CD14-positive monocyte (primary cell): Measurements from ENCODE around the gene SPANXA2. TPM values are rescaled to one million over a fixed set of nuclear protein-coding genes. Genes with fewer than 3 reads are reported as not detected.

Experiments
- DNase-seq, 3 donors: peaks; one replicate each; pipeline ENCODE4 v3.0.0-alpha.2; 2011 to 2022
- H2AFZ ChIP-seq: 2 replicates; pipeline ENCODE4 v1.6.0; 2012; ENCODE audit warnings: mild to moderate bottlenecking, low read depth, low read length, inconsistent platforms; ENCODE audit not compliant: insufficient read depth, poor library complexity, severe bottlenecking
- H3K27ac ChIP-seq, 2 donors: 1 replicate in 1 of 2; 2 replicates in 1 of 2; pipeline ENCODE4 v1.5.1; 2012 to 2013; ENCODE audit warnings: low read length in 2 of 2, control low read depth in 1 of 2, inconsistent platforms in 1 of 2, low read depth in 1 of 2, mild to moderate bottlenecking in 1 of 2
- H3K27me3 ChIP-seq, 2 donors: one replicate each; pipeline versions ENCODE4 v1.6.0 to v1.6.1; 2011 to 2013; ENCODE audit warnings: low read length in 2 of 2; ENCODE audit not compliant: control insufficient read depth in 2 of 2, insufficient read depth in 2 of 2
- H3K36me3 ChIP-seq, 2 donors: replicated peaks in 1 of 2; 1 replicate in 1 of 2; 2 replicates in 1 of 2; pipeline versions ENCODE4 v1.5.1 to v1.6.1; 2012 to 2013; ENCODE audit warnings: low read length in 2 of 2, control low read depth in 1 of 2, inconsistent platforms in 1 of 2, mild to moderate bottlenecking in 1 of 2; ENCODE audit not compliant: insufficient read depth in 2 of 2, control insufficient read depth in 1 of 2
- H3K4me1 ChIP-seq, 2 donors: 1 replicate in 1 of 2; 2 replicates in 1 of 2; pipeline versions ENCODE4 v1.5.1 to v1.6.1; 2012 to 2013; ENCODE audit warnings: low read length in 2 of 2, control low read depth in 1 of 2, inconsistent platforms in 1 of 2, mild to moderate bottlenecking in 1 of 2, moderate library complexity in 1 of 2; ENCODE audit not compliant: insufficient read depth in 2 of 2, control insufficient read depth in 1 of 2
- H3K4me2 ChIP-seq: replicated peaks from 2 replicates; pipeline ENCODE3; 2012; ENCODE audit warnings: low read length, moderate library complexity, mild to moderate bottlenecking; ENCODE audit not compliant: poor library complexity, severe bottlenecking; ENCODE audit errors: extremely low read depth
- H3K4me3 ChIP-seq, 3 experiments: fragments of 200-600 bp in 1 of 3; sonication (generic) in 1 of 3; replicated peaks in 1 of 3; 1 replicate in 2 of 3; 2 replicates in 1 of 3; pipeline ENCODE4 v1.5.1; 2011 to 2013; ENCODE audit warnings: low read length in 3 of 3, mild to moderate bottlenecking in 3 of 3, control low read depth in 2 of 3, low read depth in 2 of 3, inconsistent platforms in 1 of 3, moderate library complexity in 1 of 3
- H3K79me2 ChIP-seq: 2 replicates; pipeline ENCODE4 v1.6.0; 2012; ENCODE audit warnings: mild to moderate bottlenecking, control low read depth, inconsistent platforms, low read length, moderate library complexity; ENCODE audit not compliant: insufficient read depth
- H3K9ac ChIP-seq: 2 replicates; pipeline ENCODE4 v1.6.0; 2017; ENCODE audit warnings: low read length, mild to moderate bottlenecking; ENCODE audit not compliant: insufficient read depth, poor library complexity, severe bottlenecking
- H3K9me3 ChIP-seq, 2 donors: replicated peaks in 1 of 2; 1 replicate in 1 of 2; 2 replicates in 1 of 2; pipeline versions ENCODE4 v1.5.1 to v1.6.1; 2012 to 2013; ENCODE audit warnings: low read length in 2 of 2, control low read depth in 1 of 2; ENCODE audit not compliant: control insufficient read depth in 1 of 2, insufficient read depth in 1 of 2
- H4K20me1 ChIP-seq: 2 replicates; pipeline ENCODE4 v1.6.0; 2012; ENCODE audit warnings: mild to moderate bottlenecking, low read length, control low read depth, moderate library complexity; ENCODE audit not compliant: insufficient read depth
- H3K27ac Mint-ChIP-seq, 7 donors: one replicate each; pipeline ENCODE4 v1.8.0; 2020; ENCODE audit warnings: mild to moderate bottlenecking in 7 of 7, mixed read lengths in 7 of 7, moderate library complexity in 6 of 7, inconsistent platforms in 2 of 7
- H3K27me3 Mint-ChIP-seq, 3 donors: one replicate each; pipeline ENCODE4 v1.8.0; 2021 to 2022; ENCODE audit warnings: low read depth in 3 of 3, mild to moderate bottlenecking in 3 of 3, mixed read lengths in 3 of 3, moderate library complexity in 3 of 3, inconsistent platforms in 1 of 3
- H3K36me3 Mint-ChIP-seq, 2 donors: one replicate each; pipeline ENCODE4 v1.8.0; 2020; ENCODE audit warnings: mixed read lengths in 2 of 2, inconsistent platforms in 1 of 2, mild to moderate bottlenecking in 1 of 2
- H3K4me1 Mint-ChIP-seq: one replicate; pipeline ENCODE4 v1.8.0; 2020; ENCODE audit warnings: mild to moderate bottlenecking, mixed read lengths
- H3K4me3 Mint-ChIP-seq, 2 donors: one replicate each; pipeline ENCODE4 v1.8.0; 2020; ENCODE audit warnings: mild to moderate bottlenecking in 2 of 2, mixed read lengths in 2 of 2, moderate library complexity in 1 of 2
- H3K9me3 Mint-ChIP-seq, 7 donors: one replicate each; pipeline ENCODE4 v1.8.0; 2020 to 2022; ENCODE audit warnings: mixed read lengths in 7 of 7, mild to moderate bottlenecking in 6 of 7, moderate library complexity in 6 of 7, inconsistent platforms in 2 of 7
- WGBS: methylation state at CpG from one replicate; pipeline ENCODE4 v1.1.5; 2013; ENCODE audit warnings: missing lambda C conversion rate; ENCODE audit not compliant: insufficient coverage; 5-methylcytosine and 5-hydroxymethylcytosine counted together
- intact Hi-C, 2 donors: fragments of 100-400 bp; cut with micrococcal nuclease; formaldehyde crosslinking; loops; one replicate each; pipeline versions ENCODE4 v1.15.0 to v1.15.1; 2023
- polyA plus RNA-seq, 3 donors: library from polyadenylated mRNA; depleted of rRNA in 1 of 3; unstranded in 2 of 3; stranded (reverse) in 1 of 3; fragments of 300-500 nt in 2 of 3; fragments of >200 nt in 1 of 3; fragmentation: Illumina TruSeq in 2 of 3; gene quantifications; 1 replicate in 2 of 3; 2 replicates in 1 of 3; pipeline ENCODE4 v1.2.3, GENCODE V29; 2012 to 2021
- TF ChIP-seq, protein P1 (sequence below): fragments of 200-600 bp; IDR thresholded peaks from one replicate; pipeline ENCODE4 v1.8.0; 2022; ENCODE audit warnings: antibody characterized with exemption, mild to moderate bottlenecking

Gene SPANXA2
- polyA plus RNA-seq, 3 donors: not detected

DNA sequence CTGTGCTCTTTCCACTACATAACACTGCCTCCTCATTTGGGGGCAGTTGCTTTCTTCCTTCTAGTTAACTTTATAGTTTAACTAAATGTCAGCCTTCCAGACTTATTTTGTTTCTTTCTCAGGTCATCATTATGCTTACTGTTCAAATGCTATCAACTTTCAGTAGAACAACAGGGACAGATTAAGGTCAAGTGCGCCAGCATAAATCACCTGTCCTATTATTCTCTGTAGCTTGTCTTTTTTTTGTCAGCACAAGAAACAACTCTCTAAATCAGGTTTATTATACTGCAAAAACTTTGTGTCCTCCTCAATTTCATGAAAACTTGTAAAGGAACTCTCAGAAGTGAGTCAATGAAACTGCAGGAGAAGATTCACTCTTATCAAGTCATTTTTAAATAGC is 19.6 kb downstream of the SPANXA2 start:
- no peak overlapping the region for H3K27ac ChIP-seq
- H3K36me3 Mint-ChIP-seq: no peaks in the 10 kb centered on the region
- H3K4me3 ChIP-seq: no peak overlapping the region
- no peak overlapping the region for H2AFZ ChIP-seq
- no peaks in the 10 kb centered on the region for H3K9me3 Mint-ChIP-seq
- no peaks in the 10 kb centered on the region for H3K79me2 ChIP-seq
- intact Hi-C loops: no loop called here
- no peaks in the 10 kb centered on the region for H3K9me3 ChIP-seq
- no peak overlapping the region for H3K27ac Mint-ChIP-seq
- H3K4me3 Mint-ChIP-seq: no peak overlapping the region
- H3K27me3 ChIP-seq: no peaks in the 10 kb centered on the region
- no peak for DNase-seq
- 100% methylated on average over 1 of the region's 1 CpG for WGBS
- no peaks in the 10 kb centered on the region for H3K36me3 ChIP-seq
- H4K20me1 ChIP-seq: no peaks in the 10 kb centered on the region
- no peaks in the 10 kb centered on the region for H3K4me1 Mint-ChIP-seq
- no peak overlapping the region for H3K4me2 ChIP-seq
- H3K9ac ChIP-seq: no peak overlapping the region
- H3K4me1 ChIP-seq: no peaks in the 10 kb centered on the region
- no peaks in the 10 kb centered on the region for H3K27me3 Mint-ChIP-seq
- TF ChIP-seq, protein P1, sequence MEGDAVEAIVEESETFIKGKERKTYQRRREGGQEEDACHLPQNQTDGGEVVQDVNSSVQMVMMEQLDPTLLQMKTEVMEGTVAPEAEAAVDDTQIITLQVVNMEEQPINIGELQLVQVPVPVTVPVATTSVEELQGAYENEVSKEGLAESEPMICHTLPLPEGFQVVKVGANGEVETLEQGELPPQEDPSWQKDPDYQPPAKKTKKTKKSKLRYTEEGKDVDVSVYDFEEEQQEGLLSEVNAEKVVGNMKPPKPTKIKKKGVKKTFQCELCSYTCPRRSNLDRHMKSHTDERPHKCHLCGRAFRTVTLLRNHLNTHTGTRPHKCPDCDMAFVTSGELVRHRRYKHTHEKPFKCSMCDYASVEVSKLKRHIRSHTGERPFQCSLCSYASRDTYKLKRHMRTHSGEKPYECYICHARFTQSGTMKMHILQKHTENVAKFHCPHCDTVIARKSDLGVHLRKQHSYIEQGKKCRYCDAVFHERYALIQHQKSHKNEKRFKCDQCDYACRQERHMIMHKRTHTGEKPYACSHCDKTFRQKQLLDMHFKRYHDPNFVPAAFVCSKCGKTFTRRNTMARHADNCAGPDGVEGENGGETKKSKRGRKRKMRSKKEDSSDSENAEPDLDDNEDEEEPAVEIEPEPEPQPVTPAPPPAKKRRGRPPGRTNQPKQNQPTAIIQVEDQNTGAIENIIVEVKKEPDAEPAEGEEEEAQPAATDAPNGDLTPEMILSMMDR: no peak

DNA sequence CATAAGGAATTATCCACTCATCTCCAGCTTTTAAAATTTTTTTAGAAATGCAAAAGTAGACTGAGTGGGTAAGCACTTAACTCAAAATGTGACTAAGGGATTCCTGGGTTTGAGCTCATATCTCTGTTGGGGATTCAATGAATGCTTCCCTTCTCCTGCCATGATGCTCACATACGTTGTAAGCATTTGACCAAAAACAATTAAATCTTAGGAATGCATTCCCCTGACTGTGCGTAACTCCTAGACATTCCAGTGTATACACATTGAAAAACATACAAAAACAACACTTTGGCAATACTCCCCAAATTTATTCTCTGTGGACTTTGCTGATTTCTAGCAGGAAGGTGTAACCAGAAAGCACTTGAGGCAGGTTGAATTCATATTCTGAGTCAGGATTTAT is 29.8 kb downstream of the SPANXA2 start:
- no peaks in the 10 kb centered on the region for H4K20me1 ChIP-seq
- H3K9ac ChIP-seq: no peak overlapping the region
- H3K27me3 ChIP-seq: no peaks in the 10 kb centered on the region
- H3K36me3 ChIP-seq: no peaks in the 10 kb centered on the region
- no peak for DNase-seq
- H3K4me2 ChIP-seq: no peak overlapping the region
- intact Hi-C loops: no loop called here
- no peaks in the 10 kb centered on the region for H3K9me3 ChIP-seq
- Mint-ChIP-seq H3K27ac (no peak overlapping the region), H3K27me3 (peaks cover 0 to 1% (median 0%) of the 10 kb centered on the region in 3 donors), H3K9me3 (peaks cover 0 to 5% (median 2%) of the 10 kb centered on the region in 7 donors), H3K36me3 (no peaks in the 10 kb centered on the region), H3K4me3 (no peak overlapping the region), H3K4me1 (no peaks in the 10 kb centered on the region)
- H3K4me1 ChIP-seq: no peaks in the 10 kb centered on the region
- no peak overlapping the region for H3K27ac ChIP-seq
- TF ChIP-seq, protein P1: no peak
- WGBS: no CpG with 5 or more reads among the region's 2 CpGs
- H3K4me3 ChIP-seq: no peak overlapping the region
- no peak overlapping the region for H2AFZ ChIP-seq
- H3K79me2 ChIP-seq: no peaks in the 10 kb centered on the region
